Neural progenitor cell (in vitro differentiated cells): Measurements from ENCODE around the gene ADGRA3. TPM values are rescaled to one million over a fixed set of nuclear protein-coding genes. Genes with fewer than 3 reads are reported as not detected.

Experiments used
- DNase-seq: peaks from one replicate; pipeline ENCODE4 v3.0.0-alpha.2; 2016; ENCODE audit warnings: low spot score
- H2AFZ ChIP-seq: fragments of 200-600 bp; sonication (generic); replicated peaks from 2 replicates; pipeline ENCODE4 v1.6.1; 2016; ENCODE audit warnings: antibody characterized with exemption
- H3F3A ChIP-seq: fragments of 200-600 bp; sonication (generic); 2 replicates; pipeline ENCODE4 v1.6.1; 2016; ENCODE audit warnings: antibody characterized with exemption, low read depth
- H3K27ac ChIP-seq: fragments of 200-600 bp; sonication (generic); 2 replicates; pipeline ENCODE4 v1.5.1; 2016; ENCODE audit warnings: mild to moderate bottlenecking
- H3K27me3 ChIP-seq: fragments of 200-600 bp; sonication (generic); 2 replicates; pipeline ENCODE4 v1.6.1; 2016; ENCODE audit warnings: mild to moderate bottlenecking, moderate library complexity
- H3K36me3 ChIP-seq: fragments of 200-600 bp; sonication (generic); 2 replicates; pipeline ENCODE4 v1.5.1; 2016
- H3K4me1 ChIP-seq: fragments of 200-600 bp; sonication (generic); 2 replicates; pipeline ENCODE4 v1.6.1; 2016; ENCODE audit warnings: mixed run types
- H3K4me2 ChIP-seq: fragments of 200-600 bp; sonication (generic); 2 replicates; pipeline ENCODE4 v1.6.1; 2016
- H3K4me3 ChIP-seq: fragments of 200-600 bp; sonication (generic); 2 replicates; pipeline ENCODE4 v1.5.1; 2016
- H3K79me2 ChIP-seq: fragments of 200-600 bp; sonication (generic); 2 replicates; pipeline ENCODE4 v1.6.1; 2016; ENCODE audit warnings: low read depth
- H3K9ac ChIP-seq: fragments of 200-600 bp; sonication (generic); 2 replicates; pipeline ENCODE4 v1.6.1; 2016
- H3K9me3 ChIP-seq: fragments of 200-600 bp; sonication (generic); 2 replicates; pipeline ENCODE4 v1.5.1; 2016; ENCODE audit warnings: low read depth
- H4K20me1 ChIP-seq: fragments of 200-600 bp; sonication (generic); 2 replicates; pipeline ENCODE4 v1.6.1; 2016; ENCODE audit warnings: low read depth
- H3K27ac Mint-ChIP-seq: 3 replicates; pipeline ENCODE4 v1.8.0; 2021; ENCODE audit warnings: mixed read lengths
- H3K27me3 Mint-ChIP-seq: 2 replicates; pipeline ENCODE4 v1.8.0; 2022; ENCODE audit warnings: low read depth, mild to moderate bottlenecking, inconsistent platforms, moderate library complexity, mixed read lengths; ENCODE audit not compliant: insufficient read depth
- H3K36me3 Mint-ChIP-seq: 3 replicates; pipeline ENCODE4 v1.8.0; 2021; ENCODE audit warnings: mixed read lengths
- H3K4me1 Mint-ChIP-seq: 3 replicates; pipeline ENCODE4 v1.8.0; 2021; ENCODE audit warnings: mixed read lengths
- H3K4me3 Mint-ChIP-seq: 3 replicates; pipeline ENCODE4 v1.8.0; 2021; ENCODE audit warnings: mild to moderate bottlenecking, moderate library complexity, mixed read lengths
- H3K9me3 Mint-ChIP-seq: 3 replicates; pipeline ENCODE4 v1.8.0; 2020; ENCODE audit warnings: mixed read lengths
- CTCF ChIP-seq: fragments of 200-600 bp; sonication (generic); IDR thresholded peaks from 2 replicates; pipeline ENCODE4 v1.5.1; 2017; ENCODE audit warnings: antibody characterized with exemption, mild to moderate bottlenecking
- EZH2 ChIP-seq: fragments of 200-600 bp; sonication (generic); IDR thresholded peaks from 2 replicates; pipeline ENCODE4 v1.6.1; 2017; ENCODE audit warnings: antibody characterized with exemption, mild to moderate bottlenecking, moderate library complexity
- EZH2phosphoT487 ChIP-seq: fragments of 200-600 bp; sonication (generic); IDR thresholded peaks from 2 replicates; pipeline ENCODE4 v1.6.1; 2017; ENCODE audit warnings: antibody characterized with exemption
- total RNA-seq: library from RNA; depleted of rRNA; stranded (reverse); fragments of >200 nt; gene quantifications from 2 replicates; pipeline ENCODE4 v1.2.3, GENCODE V29; 2015; ENCODE audit warnings: low replicate concordance

Gene ADGRA3
- total RNA-seq, 1 donor from 2014 or later = 87.9 TPM

- H3K4me3 ChIP-seq = no peak overlapping the region
- H3K79me2 ChIP-seq = no peaks in the 10 kb centered on the region
- TF ChIP-seq EZH2 (no peak), EZH2phosphoT487 (no peak), CTCF (no peak)
- H3K27ac Mint-ChIP-seq = no peak overlapping the region
- no peak overlapping the region for H3K4me3 Mint-ChIP-seq
- peaks cover 8% of the 10 kb centered on the region for H3K36me3 ChIP-seq
- H3K4me1 Mint-ChIP-seq = peaks cover 2% of the 10 kb centered on the region
- no peaks in the 10 kb centered on the region for H3K27me3 Mint-ChIP-seq
- H2AFZ ChIP-seq = no peak overlapping the region
- DNase-seq = no peak
- H3K36me3 Mint-ChIP-seq = peaks cover 37% of the 10 kb centered on the region
- no peaks in the 10 kb centered on the region for H3K9me3 ChIP-seq
- peaks cover 2% of the 10 kb centered on the region for H3F3A ChIP-seq
- no peak overlapping the region for H3K9ac ChIP-seq
- H3K4me2 ChIP-seq = no peak overlapping the region
- H3K27me3 ChIP-seq = no peaks in the 10 kb centered on the region
- no peaks in the 10 kb centered on the region for H3K4me1 ChIP-seq
- no peak overlapping the region for H3K27ac ChIP-seq
- no peaks in the 10 kb centered on the region for H4K20me1 ChIP-seq
- no peaks in the 10 kb centered on the region for H3K9me3 Mint-ChIP-seq
Measured at GRCh38 chr4:22430626-22431025, 85.2 kb downstream of the ADGRA3 start.

GRCh38 chr4:22428441-22428840 is 87.4 kb downstream of the ADGRA3 start:
- Histone ChIP-seq H3F3A (no peaks in the 10 kb centered on the region), H3K27me3 (no peaks in the 10 kb centered on the region), H3K9ac (no peak overlapping the region), H3K9me3 (no peaks in the 10 kb centered on the region), H4K20me1 (no peaks in the 10 kb centered on the region), H2AFZ (no peak overlapping the region), H3K4me3 (no peak overlapping the region), H3K79me2 (no peaks in the 10 kb centered on the region), H3K4me1 (no peaks in the 10 kb centered on the region), H3K36me3 (peaks cover 8% of the 10 kb centered on the region), H3K4me2 (no peak overlapping the region), H3K27ac (no peak overlapping the region)
- Mint-ChIP-seq H3K36me3 (peaks cover 37% of the 10 kb centered on the region), H3K27ac (no peak overlapping the region), H3K4me3 (no peak overlapping the region), H3K27me3 (no peaks in the 10 kb centered on the region), H3K9me3 (no peaks in the 10 kb centered on the region), H3K4me1 (peaks cover 2% of the 10 kb centered on the region)
- DNase-seq = no peak
- no peak for TF ChIP-seq EZH2
- TF ChIP-seq CTCF = no peak
- no peak for TF ChIP-seq EZH2phosphoT487

- H3K9ac ChIP-seq = no peak overlapping the region
- H3K27ac ChIP-seq = no peak overlapping the region
- H3K4me3 Mint-ChIP-seq = no peak overlapping the region
- H3K27me3 Mint-ChIP-seq = no peaks in the 10 kb centered on the region
- H3K4me1 ChIP-seq = no peaks in the 10 kb centered on the region
- no peaks in the 10 kb centered on the region for H3K79me2 ChIP-seq
- H3K36me3 ChIP-seq = peaks cover 8% of the 10 kb centered on the region
- H3K4me1 Mint-ChIP-seq = peaks cover 2% of the 10 kb centered on the region
- no peak overlapping the region for H3K4me3 ChIP-seq
- TF ChIP-seq EZH2 (no peak), CTCF (no peak), EZH2phosphoT487 (no peak)
- H3K36me3 Mint-ChIP-seq = peaks cover 34% of the 10 kb centered on the region
- no peak overlapping the region for H2AFZ ChIP-seq
- H3K27ac Mint-ChIP-seq = peak overlapping the region; percentile 29
- no peak for DNase-seq
- H4K20me1 ChIP-seq = no peaks in the 10 kb centered on the region
- H3K4me2 ChIP-seq = no peak overlapping the region
- no peaks in the 10 kb centered on the region for H3F3A ChIP-seq
- no peaks in the 10 kb centered on the region for H3K9me3 Mint-ChIP-seq
- no peaks in the 10 kb centered on the region for H3K27me3 ChIP-seq
- H3K9me3 ChIP-seq = no peaks in the 10 kb centered on the region
Measured at GRCh38 chr4:22427675-22428074, 88.2 kb downstream of the ADGRA3 start.

GRCh38 chr4:22420291-22420690 is 95.6 kb downstream of the ADGRA3 start:
- no peaks in the 10 kb centered on the region for H3K4me1 Mint-ChIP-seq
- peaks cover 12% of the 10 kb centered on the region for H3K36me3 Mint-ChIP-seq
- H3K4me1 ChIP-seq = no peaks in the 10 kb centered on the region
- no peak overlapping the region for H3K4me2 ChIP-seq
- H3K9me3 Mint-ChIP-seq = no peaks in the 10 kb centered on the region
- DNase-seq = no peak
- H3K9ac ChIP-seq = no peak overlapping the region
- no peak overlapping the region for H3K4me3 ChIP-seq
- no peaks in the 10 kb centered on the region for H3K27me3 Mint-ChIP-seq
- H3K4me3 Mint-ChIP-seq = no peak overlapping the region
- H3K27ac ChIP-seq = no peak overlapping the region
- H3K27ac Mint-ChIP-seq = no peak overlapping the region
- no peaks in the 10 kb centered on the region for H3K27me3 ChIP-seq
- H2AFZ ChIP-seq = no peak overlapping the region
- H3F3A ChIP-seq = no peaks in the 10 kb centered on the region
- TF ChIP-seq EZH2phosphoT487 (no peak), CTCF (no peak), EZH2 (no peak)
- H3K36me3 ChIP-seq = peaks cover 20% of the 10 kb centered on the region
- H3K79me2 ChIP-seq = no peaks in the 10 kb centered on the region
- no peaks in the 10 kb centered on the region for H3K9me3 ChIP-seq
- no peaks in the 10 kb centered on the region for H4K20me1 ChIP-seq
